ENCODE data around the gene PAX7. TPM values are rescaled to one million over a fixed set of nuclear protein-coding genes. Genes with fewer than 3 reads are reported as not detected.

PAX7 gene
- total RNA-seq, 2 donors from 2014 or later, result 0.32 TPM; not detected in 1

GRCh38 chr1:18789246-18789645 is 158.6 kb downstream of the PAX7 start:
- no peak overlapping the region for H3K4me3 ChIP-seq
- intact Hi-C loops (cut with DNase I), result no loop called here
- WGBS, result 53% methylated on average over 4 of the region's 4 CpGs
- no peaks in the 10 kb centered on the region for H3K4me1 ChIP-seq (replicated peaks)
- H3K9me3 ChIP-seq, result no peaks in the 10 kb centered on the region
- no peak for DNase-seq (ENCODE audit: low spot score)
- TF ChIP-seq, protein P1, sequence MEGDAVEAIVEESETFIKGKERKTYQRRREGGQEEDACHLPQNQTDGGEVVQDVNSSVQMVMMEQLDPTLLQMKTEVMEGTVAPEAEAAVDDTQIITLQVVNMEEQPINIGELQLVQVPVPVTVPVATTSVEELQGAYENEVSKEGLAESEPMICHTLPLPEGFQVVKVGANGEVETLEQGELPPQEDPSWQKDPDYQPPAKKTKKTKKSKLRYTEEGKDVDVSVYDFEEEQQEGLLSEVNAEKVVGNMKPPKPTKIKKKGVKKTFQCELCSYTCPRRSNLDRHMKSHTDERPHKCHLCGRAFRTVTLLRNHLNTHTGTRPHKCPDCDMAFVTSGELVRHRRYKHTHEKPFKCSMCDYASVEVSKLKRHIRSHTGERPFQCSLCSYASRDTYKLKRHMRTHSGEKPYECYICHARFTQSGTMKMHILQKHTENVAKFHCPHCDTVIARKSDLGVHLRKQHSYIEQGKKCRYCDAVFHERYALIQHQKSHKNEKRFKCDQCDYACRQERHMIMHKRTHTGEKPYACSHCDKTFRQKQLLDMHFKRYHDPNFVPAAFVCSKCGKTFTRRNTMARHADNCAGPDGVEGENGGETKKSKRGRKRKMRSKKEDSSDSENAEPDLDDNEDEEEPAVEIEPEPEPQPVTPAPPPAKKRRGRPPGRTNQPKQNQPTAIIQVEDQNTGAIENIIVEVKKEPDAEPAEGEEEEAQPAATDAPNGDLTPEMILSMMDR (IDR thresholded peaks at IDR 0.05), result no peak
- TF ChIP-seq POLR2A (IDR thresholded peaks at IDR 0.05) (no peak), POLR2AphosphoS5 (IDR thresholded peaks at IDR 0.05) (no peak)
- H3K36me3 ChIP-seq, result no peaks in the 10 kb centered on the region
- peaks cover 5% of the 10 kb centered on the region for H3K27me3 ChIP-seq (replicated peaks; ENCODE audit: insufficient read depth)
- H3K27ac ChIP-seq, result no peak overlapping the region

DNA sequence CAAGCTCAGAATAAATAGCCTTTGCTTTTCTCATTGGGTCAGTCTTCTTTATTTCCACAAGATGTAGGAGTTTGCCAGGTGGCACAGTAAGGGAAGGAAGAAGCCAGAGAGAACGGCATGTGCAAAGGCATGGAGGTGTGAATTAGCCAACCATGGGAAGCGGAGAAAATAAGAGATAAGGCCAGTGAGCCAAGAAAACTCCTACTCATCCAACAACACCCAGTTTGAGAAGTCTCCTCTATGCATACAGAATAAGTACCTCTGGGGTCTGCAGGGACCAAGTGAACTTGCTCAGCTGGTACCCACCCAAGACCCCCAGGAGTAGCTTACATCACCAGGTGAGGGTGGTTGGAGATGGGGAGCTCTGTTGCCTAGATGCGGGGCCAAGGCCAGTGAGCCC is 162.1 kb downstream of the PAX7 start:
- 90% methylated on average over 3 of the region's 3 CpGs for WGBS
- H3K27ac ChIP-seq, result no peak overlapping the region
- H3K4me3 ChIP-seq, result no peak overlapping the region
- TF ChIP-seq POLR2A (IDR thresholded peaks at IDR 0.05), result no peak
- peaks cover 5% of the 10 kb centered on the region for H3K27me3 ChIP-seq (replicated peaks; ENCODE audit: insufficient read depth)
- H3K9me3 ChIP-seq, result no peaks in the 10 kb centered on the region
- no peaks in the 10 kb centered on the region for H3K36me3 ChIP-seq
- intact Hi-C loops (cut with DNase I), result no loop called here
- DNase-seq (ENCODE audit: low spot score), result no peak
- H3K4me1 ChIP-seq (replicated peaks), result no peaks in the 10 kb centered on the region

- intact Hi-C loops (cut with DNase I), result no loop called here
- H3K9me3 ChIP-seq, result no peaks in the 10 kb centered on the region
- peaks cover 5% of the 10 kb centered on the region for H3K27me3 ChIP-seq (replicated peaks; ENCODE audit: insufficient read depth)
- no peaks in the 10 kb centered on the region for H3K36me3 ChIP-seq
- no peak overlapping the region for H3K27ac ChIP-seq
- no peak overlapping the region for H3K4me3 ChIP-seq
- WGBS, result 72% methylated on average over 10 of the region's 10 CpGs
- no peak for TF ChIP-seq POLR2A (IDR thresholded peaks at IDR 0.05)
- TF ChIP-seq POLR2AphosphoS5 (IDR thresholded peaks at IDR 0.05), result no peak
- TF ChIP-seq, protein P1 (IDR thresholded peaks at IDR 0.05), result no peak
- no peaks in the 10 kb centered on the region for H3K4me1 ChIP-seq (replicated peaks)
- no peak for DNase-seq (ENCODE audit: low spot score)
Observed at GRCh38 chr1:18793164-18793563, 162.5 kb downstream of the PAX7 start.

DNA sequence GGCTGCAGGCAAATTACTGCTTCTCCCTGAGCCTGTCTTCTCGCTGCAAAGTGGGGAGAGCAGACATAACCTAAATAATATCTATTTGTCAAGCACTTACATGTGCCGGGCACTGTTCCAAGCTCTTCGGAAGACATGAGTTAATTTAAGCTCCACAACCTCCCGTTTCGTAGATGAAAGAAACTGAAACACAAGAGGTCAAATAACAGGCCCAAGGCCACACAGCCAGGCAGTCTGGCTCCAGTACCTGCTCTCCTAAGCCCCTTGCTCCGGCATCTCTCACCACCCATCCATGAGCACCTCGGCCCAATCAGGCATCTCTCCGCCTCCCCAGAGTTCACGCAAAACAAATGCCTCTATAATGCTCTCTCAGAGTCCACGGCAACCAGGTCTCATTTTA is 163.4 kb downstream of the PAX7 start:
- TF ChIP-seq, protein P1 (IDR thresholded peaks at IDR 0.05), result no peak
- TF ChIP-seq POLR2AphosphoS5 (IDR thresholded peaks at IDR 0.05) (no peak), POLR2A (IDR thresholded peaks at IDR 0.05) (no peak)
- no peak for DNase-seq (ENCODE audit: low spot score)
- no peaks in the 10 kb centered on the region for H3K4me1 ChIP-seq (replicated peaks)
- no peaks in the 10 kb centered on the region for H3K9me3 ChIP-seq
- H3K36me3 ChIP-seq, result no peaks in the 10 kb centered on the region
- peaks cover 5% of the 10 kb centered on the region for H3K27me3 ChIP-seq (replicated peaks; ENCODE audit: insufficient read depth)
- H3K27ac ChIP-seq, result no peak overlapping the region
- intact Hi-C loops (cut with DNase I), result no loop called here
- no peak overlapping the region for H3K4me3 ChIP-seq
- WGBS, result 35% methylated on average over 10 of the region's 10 CpGs

- WGBS, result 68% methylated on average over 5 of the region's 5 CpGs
- Histone ChIP-seq H3K4me1 (replicated peaks) (no peaks in the 10 kb centered on the region), H3K27ac (no peak overlapping the region), H3K4me3 (no peak overlapping the region), H3K27me3 (replicated peaks; ENCODE audit: insufficient read depth) (peaks cover 5% of the 10 kb centered on the region), H3K9me3 (no peaks in the 10 kb centered on the region), H3K36me3 (no peaks in the 10 kb centered on the region)
- TF ChIP-seq, protein P1 (IDR thresholded peaks at IDR 0.05), result no peak
- TF ChIP-seq POLR2A (IDR thresholded peaks at IDR 0.05) (no peak), POLR2AphosphoS5 (IDR thresholded peaks at IDR 0.05) (no peak)
- no peak for DNase-seq (ENCODE audit: low spot score)
- intact Hi-C loops (cut with DNase I), result no loop called here
Observed at GRCh38 chr1:18794561-18794960, 163.9 kb downstream of the PAX7 start.

Measured in prostate gland (tissue), 2 donors.